A673 (cell line): ENCODE results near the gene ABHD16A. TPM values are rescaled to one million over a fixed set of nuclear protein-coding genes. Genes with fewer than 3 reads are reported as not detected.

Source experiments
- BruUV-seq: library from RNA; stranded (reverse); fragments of 400-500 nt; replicated peaks from 2 replicates; lab custom pipeline; 2021; lab: Mats Ljungman, UMichigan
- CTCF ChIA-PET: fragments of 300-600 bp; sonication (Branson Sonifier 250); formaldehyde crosslinking; loops from one replicate; lab custom pipeline; 2022; ENCODE audit warnings: antibody characterized with exemption; lab: Charles Lee
- POLR2A ChIA-PET: fragments of 300-600 bp; sonication (Branson Sonifier 250); formaldehyde crosslinking; loops from one replicate; lab custom pipeline; 2022; ENCODE audit warnings: antibody characterized with exemption; ENCODE audit not compliant: low non-redundant PET; lab: Charles Lee
- DNase-seq: peaks from one replicate; pipeline ENCODE4 v3.0.0-alpha.2; 2015; ENCODE audit warnings: low spot score
- H3K27ac ChIP-seq: fragments of 200-600 bp; sonication (generic); 2 replicates; pipeline ENCODE4 v1.5.1; 2016; ENCODE audit warnings: mixed run types, low read depth, mild to moderate bottlenecking, mixed read lengths, antibody characterized with exemption, low read length; ENCODE audit not compliant: poor library complexity, severe bottlenecking
- H3K27me3 ChIP-seq: fragments of 200-600 bp; sonication (generic); replicated peaks from 2 replicates; pipeline ENCODE4 v1.6.1; 2017; ENCODE audit warnings: mixed run types, low read depth, mild to moderate bottlenecking, mixed read lengths, antibody characterized with exemption, low read length; ENCODE audit not compliant: insufficient read depth, poor library complexity
- H3K36me3 ChIP-seq: fragments of 200-600 bp; sonication (generic); 2 replicates; pipeline ENCODE4 v1.6.1; 2016; ENCODE audit warnings: mixed run types, mild to moderate bottlenecking, mixed read lengths, antibody characterized with exemption, low read length; ENCODE audit not compliant: insufficient read depth, poor library complexity, severe bottlenecking
- H3K4me1 ChIP-seq: fragments of 200-600 bp; sonication (generic); 2 replicates; pipeline ENCODE4 v1.6.1; 2017; ENCODE audit warnings: mixed run types, mild to moderate bottlenecking, mixed read lengths, antibody characterized with exemption, low read length; ENCODE audit not compliant: insufficient read depth, poor library complexity, severe bottlenecking
- H3K4me3 ChIP-seq: fragments of 200-600 bp; sonication (generic); 2 replicates; pipeline ENCODE4 v1.5.1; 2016; ENCODE audit warnings: low read depth, mixed run types, mild to moderate bottlenecking, mixed read lengths, low read length; ENCODE audit not compliant: poor library complexity, severe bottlenecking
- H3K9me3 ChIP-seq: fragments of 200-600 bp; sonication (generic); 2 replicates; pipeline ENCODE4 v1.6.1; 2016; ENCODE audit warnings: mixed run types, low read depth, mild to moderate bottlenecking, mixed read lengths, antibody characterized with exemption, low read length; ENCODE audit not compliant: poor library complexity, severe bottlenecking
- EZH2 ChIP-seq: fragments of 200-600 bp; sonication (generic); IDR thresholded peaks from 2 replicates; pipeline ENCODE4 v1.6.1; 2017; ENCODE audit warnings: borderline replicate concordance, low read depth, mild to moderate bottlenecking, mixed read lengths, antibody characterized with exemption, low read length; ENCODE audit not compliant: poor library complexity, severe bottlenecking
- intact Hi-C: fragments of 100-400 bp; cut with micrococcal nuclease; formaldehyde crosslinking; loops from one replicate; pipeline ENCODE4 v1.10.0; 2022; ENCODE audit not compliant: unreplicated experiment
- total RNA-seq: library from RNA; stranded (reverse); gene quantifications from 2 replicates; pipeline ENCODE4 v1.2.3, GENCODE V29; 2021
- TF ChIP-seq, protein P1 (sequence below): fragments of 300-800, 200-600 bp; sonication (generic); conservative IDR thresholded peaks from 2 replicates; pipeline ENCODE4 v1.5.1; 2017; ENCODE audit warnings: low read depth, mild to moderate bottlenecking, antibody characterized with exemption, low read length, moderate library complexity, mixed read lengths

Gene ABHD16A
- total RNA-seq, 1 experiment from 2014 or later: 45.6 TPM

DNA sequence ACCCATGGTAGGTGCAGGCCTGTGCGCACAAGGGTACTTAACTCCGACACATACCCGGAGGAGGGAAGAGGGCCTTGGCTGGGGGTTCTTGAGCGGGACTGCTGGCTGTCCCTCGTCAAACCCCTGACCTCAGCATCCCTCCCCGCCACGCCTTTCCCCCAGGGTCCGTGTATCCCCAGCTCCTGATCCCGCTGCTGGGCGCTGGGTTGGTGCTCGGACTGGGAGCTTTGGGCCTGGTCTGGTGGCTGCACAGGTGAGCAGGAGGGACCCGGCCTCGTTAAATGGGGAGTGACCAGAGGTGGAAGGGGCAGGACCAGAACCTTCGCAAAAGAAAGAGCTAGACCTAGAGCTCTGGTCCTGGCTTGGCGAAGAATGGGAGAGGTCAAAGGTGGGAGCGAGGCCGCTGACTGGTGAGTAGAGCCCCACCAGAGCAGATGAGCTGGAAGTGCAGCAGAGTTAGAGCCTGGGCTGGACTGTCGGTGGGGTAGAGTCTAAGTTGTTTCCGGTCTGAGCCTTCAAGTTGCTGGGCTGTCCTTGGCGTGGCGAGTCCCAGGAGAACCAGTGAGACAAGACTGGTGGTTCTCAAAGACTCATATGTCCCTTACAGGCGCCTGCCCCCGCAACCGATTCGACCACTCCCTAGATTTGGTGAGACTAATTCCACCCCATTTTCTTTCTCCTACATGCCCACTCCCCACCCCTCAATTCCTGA, 21.0 kb upstream of the ABHD16A start:
- intact Hi-C loops: no loop called here
- Histone ChIP-seq H3K9me3 (no peaks in the 10 kb centered on the region), H3K4me1 (peaks cover 6% of the 10 kb centered on the region), H3K27me3 (no peaks in the 10 kb centered on the region), H3K27ac (no peak overlapping the region), H3K36me3 (peaks cover 19% of the 10 kb centered on the region), H3K4me3 (no peak overlapping the region)
- TF ChIP-seq EZH2: no peak
- TF ChIP-seq, protein P1, sequence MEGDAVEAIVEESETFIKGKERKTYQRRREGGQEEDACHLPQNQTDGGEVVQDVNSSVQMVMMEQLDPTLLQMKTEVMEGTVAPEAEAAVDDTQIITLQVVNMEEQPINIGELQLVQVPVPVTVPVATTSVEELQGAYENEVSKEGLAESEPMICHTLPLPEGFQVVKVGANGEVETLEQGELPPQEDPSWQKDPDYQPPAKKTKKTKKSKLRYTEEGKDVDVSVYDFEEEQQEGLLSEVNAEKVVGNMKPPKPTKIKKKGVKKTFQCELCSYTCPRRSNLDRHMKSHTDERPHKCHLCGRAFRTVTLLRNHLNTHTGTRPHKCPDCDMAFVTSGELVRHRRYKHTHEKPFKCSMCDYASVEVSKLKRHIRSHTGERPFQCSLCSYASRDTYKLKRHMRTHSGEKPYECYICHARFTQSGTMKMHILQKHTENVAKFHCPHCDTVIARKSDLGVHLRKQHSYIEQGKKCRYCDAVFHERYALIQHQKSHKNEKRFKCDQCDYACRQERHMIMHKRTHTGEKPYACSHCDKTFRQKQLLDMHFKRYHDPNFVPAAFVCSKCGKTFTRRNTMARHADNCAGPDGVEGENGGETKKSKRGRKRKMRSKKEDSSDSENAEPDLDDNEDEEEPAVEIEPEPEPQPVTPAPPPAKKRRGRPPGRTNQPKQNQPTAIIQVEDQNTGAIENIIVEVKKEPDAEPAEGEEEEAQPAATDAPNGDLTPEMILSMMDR: no peak
- BruUV-seq: no TSS peak
- POLR2A ChIA-PET: no interaction called here
- CTCF ChIA-PET: no interaction called here
- DNase-seq: no peak

DNA sequence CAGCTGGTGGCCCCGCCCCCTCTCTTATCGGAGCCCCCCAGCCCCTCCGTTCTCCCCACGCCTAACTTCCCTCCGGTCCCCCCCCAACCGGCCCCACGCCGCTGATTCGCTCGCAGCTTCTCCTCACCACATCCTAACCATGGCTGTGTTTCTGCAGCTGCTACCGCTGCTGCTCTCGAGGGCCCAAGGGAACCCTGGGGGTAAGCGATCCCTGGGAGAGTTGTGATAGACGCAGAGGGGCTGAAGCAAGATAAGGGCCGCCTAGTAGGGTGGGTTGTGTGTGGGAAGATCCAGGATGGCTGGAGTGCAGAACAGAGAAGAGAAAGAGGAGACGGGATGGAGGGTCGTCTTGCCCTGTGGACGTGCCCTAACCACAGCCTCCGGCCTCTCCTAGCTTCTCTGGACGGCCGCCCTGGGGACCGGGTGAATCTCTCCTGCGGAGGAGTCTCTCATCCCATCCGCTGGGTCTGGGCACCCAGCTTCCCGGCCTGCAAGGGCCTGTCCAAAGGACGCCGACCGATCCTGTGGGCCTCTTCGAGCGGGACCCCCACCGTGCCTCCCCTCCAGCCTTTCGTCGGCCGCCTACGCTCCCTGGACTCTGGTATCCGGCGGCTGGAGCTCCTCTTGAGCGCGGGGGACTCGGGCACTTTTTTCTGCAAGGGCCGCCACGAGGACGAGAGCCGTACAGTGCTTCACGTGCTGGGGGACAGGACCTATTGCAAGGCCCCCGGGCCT, 20.3 kb upstream of the ABHD16A start, which contains the start of gene MPIG6B:
TSS of gene MPIG6B (plus strand) at position 129 of the 735 bp plus-strand sequence. CDS start at position 140, 11 bp downstream.
- intact Hi-C loops: no loop called here
- no peaks in the 10 kb centered on the region for H3K4me1 ChIP-seq
- DNase-seq: no peak
- H3K36me3 ChIP-seq: peaks cover 18% of the 10 kb centered on the region
- BruUV-seq: no TSS peak
- no peak for TF ChIP-seq EZH2
- TF ChIP-seq, protein P1: no peak
- no peak within 1 kb of the TSS for H3K4me3 ChIP-seq
- no peaks in the 10 kb centered on the region for H3K27me3 ChIP-seq
- POLR2A ChIA-PET: no interaction called here
- CTCF ChIA-PET: no interaction called here
- H3K27ac ChIP-seq: no peak within 1 kb of the TSS
- H3K9me3 ChIP-seq: no peaks in the 10 kb centered on the region

DNA sequence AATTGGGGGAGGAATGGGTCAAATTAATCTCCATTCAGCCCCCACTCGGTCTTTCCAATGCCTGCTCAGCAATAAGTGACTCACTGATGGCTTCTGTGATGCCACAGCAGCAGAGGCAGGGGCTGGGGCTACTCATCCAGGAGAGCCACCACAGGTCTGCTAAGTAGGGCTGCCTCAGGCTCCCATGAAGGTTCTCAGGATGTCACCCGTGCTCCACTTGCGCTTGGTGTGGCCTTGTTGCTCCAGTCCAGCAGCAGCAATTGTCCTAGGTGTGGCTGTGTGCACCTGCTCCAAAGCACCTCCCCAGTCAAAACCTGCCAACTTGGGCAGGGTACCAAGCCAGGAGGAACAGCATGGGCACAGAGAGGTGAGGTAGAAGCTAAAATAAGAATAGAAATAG, 19.0 kb upstream of the ABHD16A start:
- CTCF ChIA-PET: no interaction called here
- no TSS peak for BruUV-seq
- Histone ChIP-seq H3K27ac (no peak overlapping the region), H3K27me3 (no peaks in the 10 kb centered on the region), H3K36me3 (peaks cover 5% of the 10 kb centered on the region), H3K9me3 (no peaks in the 10 kb centered on the region), H3K4me1 (no peaks in the 10 kb centered on the region), H3K4me3 (no peak overlapping the region)
- POLR2A ChIA-PET: no interaction called here
- no peak for DNase-seq
- TF ChIP-seq, protein P1: no peak
- TF ChIP-seq EZH2: no peak
- intact Hi-C loops: no loop called here
